Hepatocyte (in vitro differentiated cells): ENCODE results near the gene ZC3H4.

Experiments
- EZH2 ChIP-seq: fragments of 200-600 bp; sonication (generic); IDR thresholded peaks from 2 replicates; pipeline ENCODE4 v1.6.1; 2016; ENCODE audit warnings: antibody characterized with exemption, mild to moderate bottlenecking, borderline replicate concordance
- EZH2phosphoT487 ChIP-seq: fragments of 200-600 bp; sonication (generic); IDR thresholded peaks from one replicate; pipeline ENCODE4 v1.6.1; 2018; ENCODE audit warnings: antibody characterized with exemption, mild to moderate bottlenecking, low read depth, moderate library complexity; ENCODE audit not compliant: unreplicated experiment, severe bottlenecking
- TF ChIP-seq, protein P1 (sequence below): fragments of 200-600 bp; sonication (generic); IDR thresholded peaks from 2 replicates; pipeline ENCODE4 v1.5.1; 2016; ENCODE audit warnings: antibody characterized with exemption, mild to moderate bottlenecking; ENCODE audit not compliant: poor library complexity

DNA sequence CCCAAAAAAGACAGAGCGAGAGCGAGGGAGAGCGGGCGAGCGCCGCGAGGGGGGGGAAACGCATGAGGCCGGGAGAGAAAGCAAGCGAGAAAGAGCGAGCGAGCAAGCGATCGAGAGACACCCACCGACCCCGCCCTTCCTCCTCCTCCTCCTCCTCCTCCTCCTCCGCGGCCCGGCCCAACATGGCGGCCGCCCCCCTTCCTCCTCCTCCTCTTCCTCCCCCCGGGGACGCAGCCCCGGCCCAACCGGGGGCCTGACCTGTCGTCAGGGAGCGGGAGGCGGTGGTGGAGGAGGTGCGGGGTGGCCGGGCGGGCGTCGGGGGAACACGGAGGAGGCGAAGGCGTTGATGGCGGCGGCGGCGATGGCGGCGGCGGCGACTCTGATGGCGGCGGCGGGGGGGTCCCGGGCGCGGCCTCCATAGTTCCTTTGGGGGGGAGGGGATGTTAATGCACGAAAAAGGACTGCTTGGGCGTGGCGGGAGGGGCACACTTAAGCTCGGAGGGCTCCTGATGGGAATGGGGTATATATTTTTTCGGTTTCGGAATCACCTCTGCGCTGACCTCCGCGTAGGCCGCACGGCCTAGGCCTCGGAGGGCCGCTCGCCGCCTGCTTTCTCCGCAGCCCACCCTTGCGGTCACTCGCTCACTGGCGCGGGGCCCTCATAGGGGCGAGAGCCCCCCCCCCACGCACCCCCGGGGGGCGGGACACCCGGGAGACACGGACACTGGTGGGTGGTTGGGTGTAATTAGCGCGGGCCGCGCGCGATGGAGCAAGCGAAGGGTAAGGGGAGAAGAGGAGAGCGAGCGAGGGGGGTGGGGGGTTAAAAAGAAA is 1.2 kb downstream of the ZC3H4 start:
- TF ChIP-seq, protein P1, sequence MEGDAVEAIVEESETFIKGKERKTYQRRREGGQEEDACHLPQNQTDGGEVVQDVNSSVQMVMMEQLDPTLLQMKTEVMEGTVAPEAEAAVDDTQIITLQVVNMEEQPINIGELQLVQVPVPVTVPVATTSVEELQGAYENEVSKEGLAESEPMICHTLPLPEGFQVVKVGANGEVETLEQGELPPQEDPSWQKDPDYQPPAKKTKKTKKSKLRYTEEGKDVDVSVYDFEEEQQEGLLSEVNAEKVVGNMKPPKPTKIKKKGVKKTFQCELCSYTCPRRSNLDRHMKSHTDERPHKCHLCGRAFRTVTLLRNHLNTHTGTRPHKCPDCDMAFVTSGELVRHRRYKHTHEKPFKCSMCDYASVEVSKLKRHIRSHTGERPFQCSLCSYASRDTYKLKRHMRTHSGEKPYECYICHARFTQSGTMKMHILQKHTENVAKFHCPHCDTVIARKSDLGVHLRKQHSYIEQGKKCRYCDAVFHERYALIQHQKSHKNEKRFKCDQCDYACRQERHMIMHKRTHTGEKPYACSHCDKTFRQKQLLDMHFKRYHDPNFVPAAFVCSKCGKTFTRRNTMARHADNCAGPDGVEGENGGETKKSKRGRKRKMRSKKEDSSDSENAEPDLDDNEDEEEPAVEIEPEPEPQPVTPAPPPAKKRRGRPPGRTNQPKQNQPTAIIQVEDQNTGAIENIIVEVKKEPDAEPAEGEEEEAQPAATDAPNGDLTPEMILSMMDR = no peak
- no peak for TF ChIP-seq EZH2phosphoT487
- TF ChIP-seq EZH2 = no peak
